HepG2 (cell line): ENCODE data around the gene RARG. TPM values are rescaled to one million over a fixed set of nuclear protein-coding genes. Genes with fewer than 3 reads are reported as not detected.

Experiments used
- CREB3 ChIP-seq: sonication (generic); formaldehyde crosslinking; IDR thresholded peaks from 2 replicates; pipeline ENCODE4 v1.5.0; 2020; ENCODE audit warnings: missing genetic modification reagents
- EED ChIP-seq: sonication (generic); formaldehyde crosslinking; IDR thresholded peaks from 2 replicates; pipeline ENCODE4 v1.5.0; 2020; ENCODE audit warnings: mild to moderate bottlenecking, missing genetic modification reagents
- FOXA1 ChIP-seq, 2 experiments: fragments of 450-650 bp in 1 of 2; sonication (generic) in 1 of 2; formaldehyde crosslinking in 1 of 2; IDR thresholded peaks; 2 replicates each; pipeline versions ENCODE4 v1.4.0 to v1.6.1; 2016 to 2020; ENCODE audit warnings: missing genetic modification reagents in 1 of 2
- GATAD1 ChIP-seq: IDR thresholded peaks from 2 replicates; pipeline ENCODE4 v1.6.1; 2016; ENCODE audit warnings: missing genetic modification reagents, missing compliant biosample characterization
- HNRNPLL ChIP-seq: fragments of 200-400 bp; formaldehyde crosslinking; IDR thresholded peaks from 2 replicates; pipeline ENCODE4 v1.6.1; 2017; ENCODE audit warnings: mild to moderate bottlenecking, low read depth, low read length; ENCODE audit not compliant: poor library complexity, severe bottlenecking
- MIER2 ChIP-seq: IDR thresholded peaks from 2 replicates; pipeline ENCODE4 v1.6.1; 2016; ENCODE audit warnings: missing biosample characterization, missing genetic modification reagents
- NRL ChIP-seq: sonication (generic); formaldehyde crosslinking; IDR thresholded peaks from 2 replicates; pipeline ENCODE4 v1.5.0; 2020; ENCODE audit warnings: missing genetic modification reagents, mild to moderate bottlenecking, moderate library complexity, borderline replicate concordance
- PHF21A ChIP-seq: sonication (generic); formaldehyde crosslinking; IDR thresholded peaks from 2 replicates; pipeline ENCODE4 v1.5.0; 2020; ENCODE audit warnings: mild to moderate bottlenecking, missing genetic modification reagents
- POLR2AphosphoS5 ChIP-seq: IDR thresholded peaks from 2 replicates; pipeline ENCODE4 v1.6.1; 2012; ENCODE audit warnings: low read depth, low read length
- SCMH1 ChIP-seq: sonication (generic); formaldehyde crosslinking; IDR thresholded peaks from 2 replicates; pipeline ENCODE4 v1.9.0; 2021; ENCODE audit warnings: missing genetic modification reagents, mild to moderate bottlenecking, borderline replicate concordance
- SIN3B ChIP-seq: fragments of 150-350 bp; IDR thresholded peaks from 2 replicates; pipeline ENCODE4 v1.6.1; 2014; ENCODE audit warnings: low read length
- SMARCC2 ChIP-seq: fragments of 450-650 bp; IDR thresholded peaks from 2 replicates; pipeline ENCODE4 v1.6.1; 2017; ENCODE audit warnings: antibody characterized with exemption, mild to moderate bottlenecking
- SP2 ChIP-seq: sonication (generic); formaldehyde crosslinking; IDR thresholded peaks from 2 replicates; pipeline ENCODE4 v1.5.1; 2020; ENCODE audit warnings: mild to moderate bottlenecking, missing genetic modification reagents
- SRY ChIP-seq: sonication (generic); formaldehyde crosslinking; IDR thresholded peaks from 2 replicates; pipeline ENCODE4 v1.8.0; 2022; ENCODE audit warnings: mild to moderate bottlenecking, missing genetic modification reagents
- ZNF326 ChIP-seq: sonication (generic); formaldehyde crosslinking; IDR thresholded peaks from 2 replicates; pipeline ENCODE4 v1.4.0; 2020; ENCODE audit warnings: missing genetic modification reagents, borderline replicate concordance
- ZNF343 ChIP-seq: sonication (generic); formaldehyde crosslinking; IDR thresholded peaks from 2 replicates; pipeline ENCODE4 v1.4.0; 2020; ENCODE audit warnings: mild to moderate bottlenecking, missing genetic modification reagents
- ZNF362 ChIP-seq: sonication (generic); formaldehyde crosslinking; IDR thresholded peaks from 2 replicates; pipeline ENCODE4 v1.4.0; 2020; ENCODE audit warnings: missing genetic modification reagents, mild to moderate bottlenecking, borderline replicate concordance
- ZNF430 ChIP-seq: sonication (generic); formaldehyde crosslinking; IDR thresholded peaks from 2 replicates; pipeline ENCODE4 v1.9.0; 2021; ENCODE audit warnings: mild to moderate bottlenecking, missing genetic modification reagents
- ZNF609 ChIP-seq: sonication (generic); formaldehyde crosslinking; IDR thresholded peaks from 2 replicates; pipeline ENCODE4 v1.4.0; 2020; ENCODE audit warnings: mild to moderate bottlenecking, missing genetic modification reagents, borderline replicate concordance
- ZNF629 ChIP-seq: sonication (generic); formaldehyde crosslinking; conservative IDR thresholded peaks from 2 replicates; pipeline ENCODE4 v1.5.0; 2020; ENCODE audit warnings: missing genetic modification reagents
- ZNF724P ChIP-seq: sonication (generic); formaldehyde crosslinking; IDR thresholded peaks from 2 replicates; pipeline ENCODE4 v1.8.0; 2022; ENCODE audit warnings: missing genetic modification reagents, borderline replicate concordance
- ZNF737 ChIP-seq: sonication (generic); formaldehyde crosslinking; IDR thresholded peaks from 2 replicates; pipeline ENCODE4 v1.5.0; 2020; ENCODE audit warnings: missing genetic modification reagents, mild to moderate bottlenecking, borderline replicate concordance
- ZNF83 ChIP-seq: sonication (generic); formaldehyde crosslinking; IDR thresholded peaks from 2 replicates; pipeline ENCODE4 v1.4.0; 2020; ENCODE audit warnings: missing genetic modification reagents, mild to moderate bottlenecking, borderline replicate concordance
- polyA plus RNA-seq, 8 experiments: library from polyadenylated mRNA; depleted of rRNA in 3 of 8; stranded (reverse) in 7 of 8; unstranded in 1 of 8; fragments of >200 nt; fragmentation: Illumina TruSeq in 4 of 8; extraction: Trizol in 4 of 8; gene quantifications; 2 replicates each; pipeline versions ENCODE4 v1.2.1 to v1.2.3, GENCODE V29; 2011 to 2016; ENCODE audit warnings: low read depth in 4 of 8, missing spikeins in 1 of 8, mixed read lengths in 1 of 8; ENCODE audit not compliant: insufficient read depth in 1 of 8
- total RNA-seq, 5 experiments: library from RNA; depleted of rRNA; stranded (reverse); fragments of >200 nt; fragmentation: Illumina TruSeq; extraction: Trizol; gene quantifications; 2 replicates each; pipeline ENCODE4 v1.2.3, GENCODE V29; 2016; ENCODE audit warnings: low read depth in 1 of 5

RARG gene
- total and polyA plus RNA-seq, 2 of the 13 experiments (the other 11 are each of a cell fraction or from before 2014, with no cell fraction given), result 0.77 to 1.5 TPM

GRCh38 chr12:53221203-53222080 lies 10.6 kb downstream of the RARG start (continued):
- TF ChIP-seq ZNF629 (CRISPR knock-in tag), result no peak
- TF ChIP-seq HNRNPLL, result peak; percentile 47
- TF ChIP-seq NRL, result no peak; the same call in 1 of the 2 replicates
- peak; percentile 46; the same call in 1 of the 2 replicates for TF ChIP-seq GATAD1 (CRISPR knock-in tag)
- TF ChIP-seq SCMH1 (CRISPR knock-in tag), result no peak
- TF ChIP-seq ZNF362 (CRISPR knock-in tag), result no peak
- no peak for TF ChIP-seq ZNF326
- TF ChIP-seq EED (CRISPR knock-in tag), result no peak
- TF ChIP-seq SMARCC2, result no peak
- peak; percentile 55; the same call in 1 of the 2 replicates for TF ChIP-seq ZNF430 (CRISPR knock-in tag)
- 0 out of 2 replicates have a peak, but pooled peaks have one; percentile 35 for TF ChIP-seq ZNF609 (CRISPR knock-in tag)
- TF ChIP-seq MIER2, result no peak
- no peak for TF ChIP-seq ZNF724P
- TF ChIP-seq PHF21A (CRISPR knock-in tag), result peak; percentile 64
- TF ChIP-seq CREB3, result no peak
- TF ChIP-seq FOXA1 (IDR thresholded peaks at IDR 0.05), result no peak
- TF ChIP-seq FOXA1 (CRISPR knock-in tag; IDR thresholded peaks at IDR 0.05), result no peak
- TF ChIP-seq ZNF83 (CRISPR knock-in tag), result no peak
- peak; percentile 67 for TF ChIP-seq POLR2AphosphoS5
- TF ChIP-seq SRY, result no peak; the same call in 1 of the 2 replicates
- TF ChIP-seq ZNF343 (CRISPR knock-in tag), result no peak
- TF ChIP-seq ZNF737 (CRISPR knock-in tag), result no peak
- 0 out of 2 replicates have a peak, but pooled peaks have one; percentile 45 for TF ChIP-seq SP2 (CRISPR knock-in tag)
- no peak for TF ChIP-seq SIN3B
